K562 treated with DMSO at 1 percent for 12 hours (cell line): Measurements from ENCODE around the gene THBD. TPM values are rescaled to one million over a fixed set of nuclear protein-coding genes. Genes with fewer than 3 reads are reported as not detected.

Experiments used
- total RNA-seq: library from RNA; unstranded; fragments of 300-600 nt; gene quantifications from 2 replicates; pipeline ENCODE4 v1.2.3, GENCODE V29; 2022; ENCODE audit not compliant: insufficient read depth

The THBD gene
- total RNA-seq = 0.83 and 0.98 TPM in 2 replicates

GRCh38 chr20:23049201-23050075 is at the start of gene THBD:
THBD (minus strand) TSS chr20:23049672; CDS start chr20:23049504, 168 bp downstream.

GRCh38 chr20:23086056-23086566 is 36.6 kb upstream of the THBD start, which contains the start of gene CD93:
CD93 (minus strand) TSS chr20:23086324; CDS start chr20:23086192, 132 bp downstream.

GRCh38 chr20:23034721-23035671 is 14.5 kb downstream of the THBD start, which contains the start of gene SSTR4:
SSTR4 (plus strand) TSS chr20:23035312; CDS start chr20:23035484, 172 bp downstream.

Other genes starting within 250 kb of the THBD start
- not detected in 2 replicates for gene SSTR4, start 14.4 kb downstream of the THBD start, total RNA-seq
- gene CD93, start 36.7 kb upstream of the THBD start, total RNA-seq = not detected in 2 replicates